ENCODE results near the gene CALML3. TPM values are rescaled to one million over a fixed set of nuclear protein-coding genes. Genes with fewer than 3 reads are reported as not detected.

CALML3 gene
- total and polyA plus RNA-seq, 2 of the 13 experiments (the other 11 are each of a cell fraction or from before 2014, with no cell fraction given) = not detected

DNA sequence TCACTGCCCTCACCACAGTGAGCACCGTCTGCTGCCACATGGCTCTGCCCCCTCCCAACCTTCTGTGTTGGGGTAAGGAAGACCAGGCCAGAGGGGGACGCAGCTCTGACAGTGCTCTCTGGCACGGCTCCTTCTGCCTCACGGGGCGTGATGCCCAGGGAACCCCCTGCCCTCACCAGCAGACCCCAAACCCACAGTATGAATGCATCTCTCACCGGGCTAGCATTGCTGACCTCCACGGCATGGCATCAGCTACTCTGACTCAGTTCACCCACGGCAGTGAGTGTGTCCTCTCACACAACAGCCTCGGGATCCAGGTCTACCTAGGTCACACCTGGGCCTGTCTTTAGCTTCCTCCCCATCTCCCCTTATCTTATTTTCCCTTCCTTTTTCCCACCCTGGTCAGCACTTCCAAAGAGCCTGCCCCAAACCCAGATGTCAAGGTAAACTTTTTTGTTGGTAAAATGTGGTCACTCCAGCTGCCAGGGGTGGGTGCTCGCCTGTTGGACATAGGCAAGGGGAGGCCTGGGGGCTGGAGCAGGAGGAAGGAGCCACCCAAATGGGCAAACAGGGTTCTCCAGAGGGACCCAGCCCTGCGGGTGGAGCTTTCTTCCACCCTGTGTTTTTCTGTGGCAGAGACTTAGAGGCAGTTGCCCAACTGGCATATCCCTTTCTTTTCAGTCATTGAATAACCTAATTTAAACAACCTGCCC lies 4.4 kb downstream of the CALML3 start (continued):
- TF ChIP-seq, protein P1, sequence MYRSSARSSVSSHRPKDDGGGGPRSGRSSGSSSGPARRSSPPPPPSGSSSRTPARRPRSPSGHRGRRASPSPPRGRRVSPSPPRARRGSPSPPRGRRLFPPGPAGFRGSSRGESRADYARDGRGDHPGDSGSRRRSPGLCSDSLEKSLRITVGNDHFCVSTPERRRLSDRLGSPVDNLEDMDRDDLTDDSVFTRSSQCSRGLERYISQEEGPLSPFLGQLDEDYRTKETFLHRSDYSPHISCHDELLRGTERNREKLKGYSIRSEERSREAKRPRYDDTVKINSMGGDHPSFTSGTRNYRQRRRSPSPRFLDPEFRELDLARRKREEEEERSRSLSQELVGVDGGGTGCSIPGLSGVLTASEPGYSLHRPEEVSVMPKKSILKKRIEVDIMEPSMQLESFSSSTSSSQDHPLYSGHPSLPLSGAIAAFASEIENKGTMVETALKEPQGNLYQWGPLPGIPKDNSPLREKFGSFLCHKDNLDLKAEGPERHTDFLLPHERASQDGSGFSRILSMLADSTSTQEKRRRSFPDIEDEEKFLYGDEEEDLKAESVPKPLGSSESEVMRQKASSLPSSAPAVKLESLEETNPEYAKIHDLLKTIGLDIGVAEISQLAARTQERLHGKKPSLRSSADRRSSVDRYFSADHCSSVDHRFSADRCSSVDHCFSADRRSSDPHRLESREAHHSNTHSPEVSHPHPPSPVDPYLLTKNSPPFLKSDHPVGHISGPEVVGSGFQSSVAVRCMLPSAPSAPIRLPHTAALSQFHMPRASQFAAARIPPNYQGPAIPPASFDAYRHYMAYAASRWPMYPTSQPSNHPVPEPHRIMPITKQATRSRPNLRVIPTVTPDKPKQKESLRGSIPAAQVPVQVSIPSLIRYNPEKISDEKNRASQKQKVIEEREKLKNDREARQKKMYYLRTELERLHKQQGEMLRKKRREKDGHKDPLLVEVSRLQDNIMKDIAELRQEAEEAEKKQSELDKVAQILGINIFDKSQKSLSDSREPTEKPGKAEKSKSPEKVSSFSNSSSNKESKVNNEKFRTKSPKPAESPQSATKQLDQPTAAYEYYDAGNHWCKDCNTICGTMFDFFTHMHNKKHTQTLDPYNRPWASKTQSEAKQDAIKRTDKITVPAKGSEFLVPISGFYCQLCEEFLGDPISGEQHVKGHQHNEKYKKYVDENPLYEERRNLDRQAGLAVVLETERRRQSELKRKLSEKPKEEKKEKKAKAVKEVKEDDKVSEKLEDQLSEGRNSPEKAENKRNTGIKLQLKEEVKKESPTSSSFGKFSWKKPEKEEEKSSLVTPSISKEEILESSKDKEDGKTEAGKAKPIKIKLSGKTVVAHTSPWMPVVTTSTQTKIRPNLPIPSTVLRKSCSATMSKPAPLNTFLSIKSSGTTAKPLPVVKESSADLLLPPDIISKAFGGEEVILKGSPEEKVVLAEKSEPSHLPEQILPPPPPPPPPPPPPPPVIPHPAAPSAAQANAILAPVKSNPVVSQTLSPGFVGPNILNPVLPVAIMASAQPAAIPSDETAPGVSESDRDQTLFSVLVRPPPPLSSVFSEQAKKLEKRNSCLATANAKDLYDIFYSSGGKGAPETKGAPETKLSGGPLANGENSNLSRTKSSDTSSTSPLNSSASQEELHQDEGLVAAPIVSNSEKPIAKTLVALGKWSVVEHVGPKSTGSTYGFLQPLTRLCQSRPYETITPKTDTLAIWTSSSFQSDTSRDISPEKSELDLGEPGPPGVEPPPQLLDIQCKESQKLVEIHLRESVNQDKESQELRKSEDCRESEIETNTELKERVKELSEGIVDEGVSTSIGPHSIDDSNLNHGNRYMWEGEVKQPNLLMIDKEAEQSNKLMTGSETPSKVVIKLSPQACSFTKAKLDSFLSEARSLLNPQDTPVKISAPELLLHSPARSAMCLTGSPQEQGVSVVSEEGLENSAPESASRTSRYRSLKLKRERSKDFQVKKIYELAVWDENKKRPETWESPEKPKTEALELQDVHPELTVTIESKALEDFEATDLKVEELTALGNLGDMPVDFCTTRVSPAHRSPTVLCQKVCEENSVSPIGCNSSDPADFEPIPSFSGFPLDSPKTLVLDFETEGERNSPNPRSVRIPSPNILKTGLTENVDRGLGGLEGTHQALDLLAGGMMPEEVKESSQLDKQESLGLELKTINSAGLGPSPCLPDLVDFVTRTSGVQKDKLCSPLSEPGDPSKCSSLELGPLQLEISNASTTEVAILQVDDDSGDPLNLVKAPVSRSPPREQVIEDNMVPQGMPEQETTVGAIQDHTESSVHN (CRISPR knock-in tag; IDR thresholded peaks at IDR 0.05) = no peak
- TF ChIP-seq ZSCAN12 (CRISPR knock-in tag; IDR thresholded peaks at IDR 0.05) = no peak

Measured in HepG2 (cell line).